SU-DHL-6 (cell line): Measurements from ENCODE around the gene TESK2.
A peak's percentile ranks its signal among the peaks of the same experiment; 100 is the strongest.

ENCODE experiments used
- H2AFZ ChIP-seq: fragments of 200-600 bp; sonication (generic); 2 replicates; pipeline ENCODE4 v1.6.1; 2014; ENCODE audit warnings: low read depth, mild to moderate bottlenecking, moderate library complexity, mixed read lengths, antibody characterized with exemption, low read length; ENCODE audit not compliant: severe bottlenecking
- H3F3A ChIP-seq: fragments of 200-600 bp; shearing (Covaris generic); 2 replicates; pipeline ENCODE4 v1.6.0; 2016; ENCODE audit warnings: antibody characterized with exemption, mild to moderate bottlenecking; ENCODE audit not compliant: insufficient read depth
- H3K27ac ChIP-seq: fragments of 200-600 bp; sonication (generic); 2 replicates; pipeline ENCODE4 v1.5.1; 2016; ENCODE audit warnings: low read depth, mild to moderate bottlenecking, low read length, moderate library complexity, mixed read lengths
- H3K27me3 ChIP-seq: fragments of 200-600 bp; sonication (generic), shearing (Covaris generic); 2 replicates; pipeline ENCODE4 v1.6.0; 2014; ENCODE audit warnings: mild to moderate bottlenecking, low read length
- H3K36me3 ChIP-seq: fragments of 200-600 bp; sonication (generic); 2 replicates; pipeline ENCODE4 v1.6.1; 2014; ENCODE audit warnings: mild to moderate bottlenecking, low read length, mixed read lengths
- H3K4me2 ChIP-seq: fragments of 300-600, 200-600 bp; shearing (Covaris generic), sonication (generic); 2 replicates; pipeline ENCODE4 v1.6.0; 2014; ENCODE audit warnings: low read length, low read depth, mild to moderate bottlenecking; ENCODE audit not compliant: poor library complexity, severe bottlenecking
- H3K4me3 ChIP-seq: fragments of 200-600 bp; sonication (generic); 2 replicates; pipeline ENCODE4 v1.5.1; 2014; ENCODE audit warnings: antibody characterized with exemption, low read length, mild to moderate bottlenecking, mixed read lengths; ENCODE audit not compliant: insufficient read depth, poor library complexity, severe bottlenecking
- H3K79me2 ChIP-seq: fragments of 200-600 bp; sonication (generic); 2 replicates; pipeline ENCODE4 v1.6.1; 2014; ENCODE audit warnings: mild to moderate bottlenecking, low read length, moderate library complexity; ENCODE audit not compliant: insufficient read depth
- H3K9ac ChIP-seq: fragments of 200-600 bp; sonication (generic); 2 replicates; pipeline ENCODE4 v1.7.0; 2014; ENCODE audit warnings: mild to moderate bottlenecking, low read length
- H3K9me2 ChIP-seq: fragments of 200-600 bp; sonication (generic); replicated peaks from 2 replicates; pipeline ENCODE4 v1.6.1; 2014; ENCODE audit warnings: low read length; ENCODE audit not compliant: insufficient read depth
- H3K9me3 ChIP-seq: fragments of 200-600 bp; sonication (generic); 2 replicates; pipeline ENCODE4 v1.6.1; 2014; ENCODE audit warnings: low read length, mixed read lengths; ENCODE audit not compliant: insufficient read depth
- H4K20me1 ChIP-seq: fragments of 200-600 bp; sonication (generic); 2 replicates; pipeline ENCODE4 v1.6.1; 2014; ENCODE audit warnings: low read depth, mild to moderate bottlenecking, antibody characterized with exemption, low read length, moderate library complexity, mixed read lengths
- EZH2phosphoT487 ChIP-seq: fragments of 200-600 bp; sonication (generic), shearing (Covaris generic); conservative IDR thresholded peaks from 2 replicates; pipeline ENCODE4 v1.6.1; 2018; ENCODE audit warnings: mild to moderate bottlenecking, antibody characterized with exemption, low read length, moderate library complexity, mixed read lengths
- TF ChIP-seq, protein P1 (sequence below): fragments of 200-600 bp; sonication (generic); IDR thresholded peaks from one replicate; pipeline ENCODE4 v1.5.1; 2017; ENCODE audit warnings: antibody characterized with exemption, mild to moderate bottlenecking, low read length, moderate library complexity; ENCODE audit not compliant: insufficient read depth, poor library complexity, severe bottlenecking

Gene TESK2

DNA sequence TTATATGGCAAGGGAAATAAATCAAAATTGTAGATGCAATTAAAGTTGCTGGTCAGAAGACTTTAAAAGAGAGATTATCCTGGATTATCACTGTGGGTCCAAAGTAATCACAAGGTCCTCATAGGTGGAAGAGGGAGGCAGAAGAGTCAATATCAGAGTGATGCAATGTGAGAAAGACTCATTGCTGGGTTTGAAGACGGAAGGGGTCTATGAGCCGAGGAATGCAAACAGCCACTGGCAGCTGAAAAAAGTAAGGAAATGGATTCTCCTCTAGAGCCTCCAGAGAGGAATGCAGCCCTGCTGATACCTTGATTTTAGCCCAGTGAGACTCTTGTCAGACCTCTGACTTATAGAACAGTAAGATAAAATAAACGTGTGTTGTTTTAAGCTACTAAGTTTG lies 90.9 kb downstream of the TESK2 start:
- Histone ChIP-seq H3K27me3 (no peaks in the 10 kb centered on the region), H3K4me2 (no peak overlapping the region), H3K79me2 (no peaks in the 10 kb centered on the region), H3K36me3 (no peaks in the 10 kb centered on the region), H4K20me1 (no peaks in the 10 kb centered on the region), H3K9me2 (no peaks in the 10 kb centered on the region), H2AFZ (no peak overlapping the region), H3K9ac (no peak overlapping the region), H3K27ac (0 out of 2 replicates have a peak overlapping the region, but pooled peaks have one; percentile 3), H3K9me3 (no peaks in the 10 kb centered on the region), H3K4me3 (no peak overlapping the region), H3F3A (peaks cover 20% of the 10 kb centered on the region)
- TF ChIP-seq, protein P1, sequence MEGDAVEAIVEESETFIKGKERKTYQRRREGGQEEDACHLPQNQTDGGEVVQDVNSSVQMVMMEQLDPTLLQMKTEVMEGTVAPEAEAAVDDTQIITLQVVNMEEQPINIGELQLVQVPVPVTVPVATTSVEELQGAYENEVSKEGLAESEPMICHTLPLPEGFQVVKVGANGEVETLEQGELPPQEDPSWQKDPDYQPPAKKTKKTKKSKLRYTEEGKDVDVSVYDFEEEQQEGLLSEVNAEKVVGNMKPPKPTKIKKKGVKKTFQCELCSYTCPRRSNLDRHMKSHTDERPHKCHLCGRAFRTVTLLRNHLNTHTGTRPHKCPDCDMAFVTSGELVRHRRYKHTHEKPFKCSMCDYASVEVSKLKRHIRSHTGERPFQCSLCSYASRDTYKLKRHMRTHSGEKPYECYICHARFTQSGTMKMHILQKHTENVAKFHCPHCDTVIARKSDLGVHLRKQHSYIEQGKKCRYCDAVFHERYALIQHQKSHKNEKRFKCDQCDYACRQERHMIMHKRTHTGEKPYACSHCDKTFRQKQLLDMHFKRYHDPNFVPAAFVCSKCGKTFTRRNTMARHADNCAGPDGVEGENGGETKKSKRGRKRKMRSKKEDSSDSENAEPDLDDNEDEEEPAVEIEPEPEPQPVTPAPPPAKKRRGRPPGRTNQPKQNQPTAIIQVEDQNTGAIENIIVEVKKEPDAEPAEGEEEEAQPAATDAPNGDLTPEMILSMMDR = no peak
- no peak for TF ChIP-seq EZH2phosphoT487

DNA sequence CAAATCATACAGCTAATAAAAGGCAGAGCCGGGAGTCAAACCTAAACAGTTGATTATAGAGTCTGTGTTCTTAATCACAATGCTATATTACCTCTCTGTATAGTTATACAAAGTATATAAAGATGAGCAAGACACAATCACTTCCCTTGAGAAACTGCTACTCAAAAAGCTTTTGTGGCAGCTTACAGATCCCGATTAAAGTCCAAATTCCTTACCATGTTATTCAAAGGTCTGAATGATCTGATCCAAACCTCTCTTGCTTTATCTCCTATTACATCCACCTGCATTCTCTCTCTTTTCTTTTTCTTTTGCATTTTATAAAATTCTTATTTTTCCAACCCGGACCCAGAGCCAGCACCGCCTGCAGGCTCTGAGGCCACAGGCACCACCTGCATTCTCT lies 93.7 kb downstream of the TESK2 start:
- H3F3A ChIP-seq = peaks cover 38% of the 10 kb centered on the region
- H3K9me3 ChIP-seq = no peaks in the 10 kb centered on the region
- H3K36me3 ChIP-seq = no peaks in the 10 kb centered on the region
- H2AFZ ChIP-seq = no peak overlapping the region
- no peaks in the 10 kb centered on the region for H4K20me1 ChIP-seq
- no peak overlapping the region for H3K4me2 ChIP-seq
- H3K9me2 ChIP-seq = no peaks in the 10 kb centered on the region
- H3K27me3 ChIP-seq = no peaks in the 10 kb centered on the region
- H3K79me2 ChIP-seq = no peaks in the 10 kb centered on the region
- TF ChIP-seq, protein P1 = no peak
- no peak for TF ChIP-seq EZH2phosphoT487
- H3K9ac ChIP-seq = no peak overlapping the region
- no peak overlapping the region for H3K4me3 ChIP-seq
- H3K27ac ChIP-seq = peak overlapping the region; percentile 57

DNA sequence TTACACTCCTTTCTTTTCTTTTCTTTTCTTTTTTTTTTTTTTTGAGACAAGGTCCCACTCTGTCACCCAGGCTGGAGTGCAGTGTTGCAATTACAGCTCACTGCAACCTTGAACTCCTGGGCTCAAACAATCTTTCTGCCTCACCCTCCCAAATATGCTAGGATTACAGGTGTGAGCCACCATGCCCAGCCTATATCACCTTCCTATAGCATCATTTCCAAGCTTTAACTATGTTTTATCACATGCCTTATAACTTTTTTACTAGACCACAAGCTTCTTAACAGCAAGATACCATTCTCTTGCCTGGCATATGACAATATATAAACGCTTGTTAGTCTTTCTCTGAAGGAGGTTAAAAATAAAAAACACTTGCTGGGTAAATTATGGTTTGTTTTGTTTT lies 95.4 kb downstream of the TESK2 start:
- Histone ChIP-seq H3K36me3 (no peaks in the 10 kb centered on the region), H3F3A (peaks cover 38% of the 10 kb centered on the region), H3K9ac (no peak overlapping the region), H3K4me2 (no peak overlapping the region), H3K4me3 (no peak overlapping the region), H4K20me1 (no peaks in the 10 kb centered on the region), H3K9me3 (no peaks in the 10 kb centered on the region), H2AFZ (peak overlapping the region; percentile 37), H3K9me2 (no peaks in the 10 kb centered on the region), H3K27ac (peak overlapping the region; percentile 95), H3K27me3 (no peaks in the 10 kb centered on the region), H3K79me2 (no peaks in the 10 kb centered on the region)
- TF ChIP-seq, protein P1 = no peak
- no peak for TF ChIP-seq EZH2phosphoT487

DNA sequence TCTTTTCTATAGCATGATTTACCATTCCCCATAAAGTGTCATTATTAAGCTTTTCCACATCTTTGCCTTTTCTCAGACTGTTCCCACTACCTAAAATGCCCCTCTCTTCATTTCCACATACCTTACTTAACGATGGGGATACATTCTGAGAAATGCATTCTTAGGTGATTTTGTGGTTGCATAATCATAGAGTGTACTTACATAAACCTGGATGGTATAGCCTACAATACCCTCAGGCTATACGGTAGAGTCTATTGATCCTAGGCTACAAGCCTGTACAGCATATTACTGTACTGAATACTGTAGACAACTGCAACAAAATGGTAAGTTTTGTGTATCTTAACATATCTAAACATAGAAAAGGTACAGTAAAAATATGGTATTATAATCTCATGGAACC lies 95.9 kb downstream of the TESK2 start:
- Histone ChIP-seq H3K36me3 (no peaks in the 10 kb centered on the region), H3K4me2 (peak overlapping the region; percentile 71), H2AFZ (peak overlapping the region; percentile 37), H3K9me2 (no peaks in the 10 kb centered on the region), H3K27me3 (no peaks in the 10 kb centered on the region), H3K9me3 (no peaks in the 10 kb centered on the region), H3F3A (peaks cover 38% of the 10 kb centered on the region), H3K27ac (peak overlapping the region; percentile 95), H3K9ac (no peak overlapping the region; the same call in 1 of the 2 replicates), H3K4me3 (no peak overlapping the region), H3K79me2 (no peaks in the 10 kb centered on the region), H4K20me1 (no peaks in the 10 kb centered on the region)
- TF ChIP-seq EZH2phosphoT487 = no peak
- TF ChIP-seq, protein P1 = no peak
